GM12878 (cell line): Measurements from ENCODE around the gene CEP83. TPM values are rescaled to one million over a fixed set of nuclear protein-coding genes. Genes with fewer than 3 reads are reported as not detected.

Source experiments
- BHLHE40 ChIP-seq, 2 experiments: fragments of 450-650 bp in 1 of 2; IDR thresholded peaks; 2 replicates each; pipeline ENCODE4 v1.6.1; 2011 to 2017; ENCODE audit warnings: low read depth in 2 of 2, borderline replicate concordance in 1 of 2, improper control_type of control experiment in 1 of 2, low read length in 1 of 2, mild to moderate bottlenecking in 1 of 2
- IRF3 ChIP-seq: fragments of 450-650 bp; IDR thresholded peaks from 2 replicates; pipeline ENCODE4 v1.6.1; 2014; ENCODE audit warnings: mild to moderate bottlenecking
- MYC ChIP-seq: IDR thresholded peaks from 2 replicates; pipeline ENCODE4 v1.6.1; 2011; ENCODE audit warnings: mild to moderate bottlenecking, low read length, moderate library complexity, inconsistent platforms; ENCODE audit not compliant: insufficient read depth, insufficient replicate concordance, insufficient read length, severe bottlenecking
- NFIC ChIP-seq: IDR thresholded peaks from 2 replicates; pipeline ENCODE4 v1.6.1; 2012; ENCODE audit warnings: low read depth, mild to moderate bottlenecking, inconsistent platforms, low read length, moderate library complexity
- SKIL ChIP-seq: fragments of 450-650 bp; IDR thresholded peaks from 2 replicates; pipeline ENCODE4 v1.6.1; 2017; ENCODE audit warnings: mild to moderate bottlenecking, low read depth, inconsistent platforms; ENCODE audit not compliant: poor library complexity, severe bottlenecking
- polyA plus RNA-seq, 11 experiments: library from polyadenylated mRNA; depleted of rRNA in 4 of 11; unstranded in 6 of 11; stranded (reverse) in 5 of 11; fragments of >200 nt; fragmentation: Nextera tagmentation in 4 of 11; fragmentation: Illumina TruSeq in 1 of 11; extraction: Ambion mirVana in 4 of 11; extraction: Trizol in 1 of 11; gene quantifications; 1 replicate in 1 of 11; 2 replicates in 10 of 11; pipeline versions ENCODE4 v1.2.1 to v1.2.3, GENCODE V29; 2011 to 2016; ENCODE audit warnings: inconsistent platforms in 2 of 11, missing spikeins in 2 of 11, low read depth in 1 of 11
- total RNA-seq, 4 experiments: library from RNA; depleted of rRNA in 3 of 4; stranded (reverse); fragments of >200 nt in 3 of 4; fragmentation: Illumina TruSeq in 1 of 4; extraction: Trizol in 1 of 4; gene quantifications; 2 replicates each; pipeline versions ENCODE4 v1.2.1 to v1.2.3, GENCODE V29; 2013 to 2021
- TF ChIP-seq, protein P1 (sequence below): IDR thresholded peaks from 2 replicates; pipeline ENCODE4 v1.6.1; 2012; ENCODE audit warnings: low read depth, low read length, improper control_type of control experiment
- TF ChIP-seq, protein P2 (sequence below): fragments of 450-650 bp; IDR thresholded peaks from 2 replicates; pipeline ENCODE4 v1.6.1; 2017; ENCODE audit warnings: borderline replicate concordance
- TF ChIP-seq, protein P3 (sequence below): IDR thresholded peaks from 2 replicates; pipeline ENCODE4 v1.6.1; 2011; ENCODE audit warnings: low read depth, low read length, improper control_type of control experiment, borderline replicate concordance

Gene CEP83
- total and polyA plus RNA-seq, 10 of the 15 experiments (the other 5 are each of a cell fraction or from before 2014, with no cell fraction given), result 4.3 to 39.0 (median 22.5) TPM

- TF ChIP-seq IRF3, result no peak
- no peak for TF ChIP-seq SKIL
- TF ChIP-seq, protein P1, sequence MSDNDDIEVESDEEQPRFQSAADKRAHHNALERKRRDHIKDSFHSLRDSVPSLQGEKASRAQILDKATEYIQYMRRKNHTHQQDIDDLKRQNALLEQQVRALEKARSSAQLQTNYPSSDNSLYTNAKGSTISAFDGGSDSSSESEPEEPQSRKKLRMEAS, result no peak
- no peak for TF ChIP-seq BHLHE40 (IDR thresholded peaks at IDR 0.05; ENCODE audit: borderline replicate concordance in 1 of 2, low read depth in 2 of 2, low read length in 1 of 2)
- no peak for TF ChIP-seq NFIC
- TF ChIP-seq, protein P2, sequence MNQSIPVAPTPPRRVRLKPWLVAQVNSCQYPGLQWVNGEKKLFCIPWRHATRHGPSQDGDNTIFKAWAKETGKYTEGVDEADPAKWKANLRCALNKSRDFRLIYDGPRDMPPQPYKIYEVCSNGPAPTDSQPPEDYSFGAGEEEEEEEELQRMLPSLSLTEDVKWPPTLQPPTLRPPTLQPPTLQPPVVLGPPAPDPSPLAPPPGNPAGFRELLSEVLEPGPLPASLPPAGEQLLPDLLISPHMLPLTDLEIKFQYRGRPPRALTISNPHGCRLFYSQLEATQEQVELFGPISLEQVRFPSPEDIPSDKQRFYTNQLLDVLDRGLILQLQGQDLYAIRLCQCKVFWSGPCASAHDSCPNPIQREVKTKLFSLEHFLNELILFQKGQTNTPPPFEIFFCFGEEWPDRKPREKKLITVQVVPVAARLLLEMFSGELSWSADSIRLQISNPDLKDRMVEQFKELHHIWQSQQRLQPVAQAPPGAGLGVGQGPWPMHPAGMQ, result no peak
- TF ChIP-seq, protein P3, sequence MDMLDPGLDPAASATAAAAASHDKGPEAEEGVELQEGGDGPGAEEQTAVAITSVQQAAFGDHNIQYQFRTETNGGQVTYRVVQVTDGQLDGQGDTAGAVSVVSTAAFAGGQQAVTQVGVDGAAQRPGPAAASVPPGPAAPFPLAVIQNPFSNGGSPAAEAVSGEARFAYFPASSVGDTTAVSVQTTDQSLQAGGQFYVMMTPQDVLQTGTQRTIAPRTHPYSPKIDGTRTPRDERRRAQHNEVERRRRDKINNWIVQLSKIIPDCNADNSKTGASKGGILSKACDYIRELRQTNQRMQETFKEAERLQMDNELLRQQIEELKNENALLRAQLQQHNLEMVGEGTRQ, result no peak
- no peak for TF ChIP-seq MYC
Observed at GRCh38 chr12:94284046-94284445, 175.6 kb downstream of the CEP83 start (continued).
